A549 (cell line): ENCODE results near the gene OAS3.

ENCODE experiments used
- CTCF ChIP-seq: fragments of >200 bp; sonication (Bioruptor Twin); formaldehyde crosslinking; IDR thresholded peaks from 3 replicates; pipeline ENCODE4 v1.5.1; 2016
- EP300 ChIP-seq, 2 experiments: fragments of >200 bp; sonication (Bioruptor Twin); formaldehyde crosslinking; IDR thresholded peaks; 2 replicates in 1 of 2; 3 replicates in 1 of 2; pipeline ENCODE4 v1.6.1; 2016 to 2017
- MAX ChIP-seq: IDR thresholded peaks from 2 replicates; pipeline ENCODE4 v1.6.1; 2012
- POLR2AphosphoS2 ChIP-seq: conservative IDR thresholded peaks from 2 replicates; pipeline ENCODE4 v1.6.1; 2012; ENCODE audit warnings: low read length, improper control_type of control experiment, inconsistent platforms
- RAD21 ChIP-seq, 2 experiments: fragments of >200 bp in 1 of 2; sonication (Bioruptor Twin) in 1 of 2; formaldehyde crosslinking in 1 of 2; IDR thresholded peaks in 1 of 2; conservative IDR thresholded peaks in 1 of 2; 2 replicates in 1 of 2; 3 replicates in 1 of 2; pipeline ENCODE4 v1.6.1; 2012 to 2018; ENCODE audit warnings: inconsistent platforms in 1 of 2
- TFCP2L1 ChIP-seq: fragments of 250-450 bp; sonication (Bioruptor Pico); IDR thresholded peaks from 2 replicates; pipeline ENCODE4 v1.5.0; 2021; ENCODE audit warnings: mild to moderate bottlenecking

GRCh38 chr12:113000433-113000832, 62.2 kb downstream of the OAS3 start:
- TF ChIP-seq CTCF (no peak), EP300 (IDR thresholded peaks at IDR 0.05) (no peak), MAX (no peak), TFCP2L1 (no peak), RAD21 (conservative IDR thresholded peaks at IDR 0.05 in 1 of 2, IDR thresholded peaks at IDR 0.05 in 1 of 2) (no peak), POLR2AphosphoS2 (no peak)
